Activated CD8-positive, alpha-beta T cell treated with anti-CD3 and anti-CD28 coated beads, Interleukin-2, amount 10 ng/mL, durations not matched to agents 7 days and 5 days (primary cell): ENCODE data around the gene RPGR. TPM values are rescaled to one million over a fixed set of nuclear protein-coding genes. Genes with fewer than 3 reads are reported as not detected.

Experiments
- ATAC-seq: fragments of 150-1000 bp; cut with Tn5 transposase; one replicate; pipeline ENCODE4 v1.10.0; 2021; ENCODE audit warnings: moderate library complexity
- CTCF ChIA-PET: fragments of 350-600 bp; sonication (Branson Sonifier 250); formaldehyde crosslinking; loops from one replicate; lab custom pipeline; 2021; ENCODE audit warnings: antibody characterized with exemption; lab: Charles Lee
- POLR2A ChIA-PET: fragments of 350-600 bp; sonication (Branson Sonifier 250); formaldehyde crosslinking; loops from one replicate; lab custom pipeline; 2021; ENCODE audit warnings: antibody characterized with exemption; lab: Charles Lee
- DNase-seq: peaks from one replicate; pipeline ENCODE4 v3.0.0-alpha.2; 2020
- H3K27ac Mint-ChIP-seq: one replicate; pipeline ENCODE4 v1.8.0; 2021; ENCODE audit warnings: mild to moderate bottlenecking, mixed read lengths
- H3K27me3 Mint-ChIP-seq: one replicate; pipeline ENCODE4 v1.8.0; 2021; ENCODE audit warnings: low read depth, mixed read lengths
- H3K36me3 Mint-ChIP-seq: one replicate; pipeline ENCODE4 v1.8.0; 2021; ENCODE audit warnings: low read depth, mixed read lengths
- H3K4me1 Mint-ChIP-seq: one replicate; pipeline ENCODE4 v1.8.0; 2021; ENCODE audit warnings: low read depth, mixed read lengths
- H3K4me3 Mint-ChIP-seq: one replicate; pipeline ENCODE4 v1.8.0; 2021; ENCODE audit warnings: mild to moderate bottlenecking, mixed read lengths
- H3K9me3 Mint-ChIP-seq: one replicate; pipeline ENCODE4 v1.8.0; 2022; ENCODE audit warnings: mixed read lengths; ENCODE audit not compliant: insufficient read depth
- total RNA-seq, 2 experiments: library from RNA; stranded (reverse); gene quantifications; one replicate each; pipeline ENCODE4 v1.2.3, GENCODE V29; 2021

The RPGR gene
- total RNA-seq, 2 experiments from 2014 or later = 5.0 to 7.6 TPM

DNA sequence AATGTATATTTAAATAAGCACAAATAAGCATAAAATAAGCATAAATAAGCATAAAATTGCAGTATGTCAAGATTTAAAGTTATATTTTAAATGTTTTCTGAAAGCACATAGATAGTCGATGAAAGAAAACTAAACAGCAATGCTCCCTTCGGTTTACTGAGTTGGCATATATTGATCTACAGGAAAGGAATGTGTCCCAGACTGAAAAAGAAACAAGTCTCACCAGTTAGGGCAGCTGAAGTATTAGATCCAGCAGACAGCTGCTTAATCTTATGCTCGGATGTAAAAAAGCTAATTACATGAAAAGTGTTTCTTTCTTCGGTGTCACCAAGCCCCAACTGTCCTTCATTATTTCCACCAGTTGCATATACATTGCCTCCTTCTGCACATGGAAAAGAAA is 8.7 kb downstream of the RPGR start:
- no peaks in the 10 kb centered on the region for H3K9me3 Mint-ChIP-seq
- CTCF ChIA-PET = interaction anchor here (2.5 kb wide), 1 partner anchor 9 kb away, joined by 12 read pairs; the partner anchor contains the start of gene RPGR
- no peaks in the 10 kb centered on the region for H3K4me1 Mint-ChIP-seq
- DNase-seq (no peak), ATAC-seq (no peak)
- POLR2A ChIA-PET = interaction anchor here (1.3 kb wide), 1 partner anchor 8 kb away, joined by 7 read pairs; the partner anchor contains the start of gene RPGR
- no peaks in the 10 kb centered on the region for H3K27me3 Mint-ChIP-seq
- no peak overlapping the region for H3K27ac Mint-ChIP-seq
- H3K4me3 Mint-ChIP-seq = no peak overlapping the region
- H3K36me3 Mint-ChIP-seq = no peaks in the 10 kb centered on the region

DNA sequence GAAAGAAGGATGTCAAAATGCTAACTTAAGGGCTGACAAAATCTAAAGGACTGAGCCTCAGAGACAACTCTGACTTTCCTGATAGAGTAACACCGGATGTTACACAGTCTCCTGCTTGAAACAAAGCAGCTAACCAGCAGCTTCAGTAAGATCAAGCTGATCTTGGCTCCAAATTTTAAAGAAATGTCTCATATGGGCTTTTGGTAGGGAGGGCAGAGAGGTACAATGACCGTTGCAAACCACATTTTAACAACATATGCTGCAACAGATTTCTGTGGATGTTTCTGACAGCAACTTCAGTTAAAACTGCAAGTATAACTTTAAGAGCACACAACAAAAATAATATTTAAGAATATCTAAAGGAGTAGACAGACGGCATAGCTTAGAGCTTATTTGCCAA is 9.1 kb downstream of the RPGR start:
- ATAC-seq (no peak), DNase-seq (no peak)
- Mint-ChIP-seq H3K4me1 (no peaks in the 10 kb centered on the region), H3K4me3 (no peak overlapping the region), H3K9me3 (no peaks in the 10 kb centered on the region), H3K27ac (no peak overlapping the region), H3K36me3 (no peaks in the 10 kb centered on the region), H3K27me3 (no peaks in the 10 kb centered on the region)
- CTCF ChIA-PET = interaction anchor here (2.5 kb wide), 1 partner anchor 9 kb away, joined by 12 read pairs; the partner anchor contains the start of gene RPGR
- POLR2A ChIA-PET = interaction anchor here (1.3 kb wide), 1 partner anchor 9 kb away, joined by 7 read pairs; the partner anchor contains the start of gene RPGR

DNA sequence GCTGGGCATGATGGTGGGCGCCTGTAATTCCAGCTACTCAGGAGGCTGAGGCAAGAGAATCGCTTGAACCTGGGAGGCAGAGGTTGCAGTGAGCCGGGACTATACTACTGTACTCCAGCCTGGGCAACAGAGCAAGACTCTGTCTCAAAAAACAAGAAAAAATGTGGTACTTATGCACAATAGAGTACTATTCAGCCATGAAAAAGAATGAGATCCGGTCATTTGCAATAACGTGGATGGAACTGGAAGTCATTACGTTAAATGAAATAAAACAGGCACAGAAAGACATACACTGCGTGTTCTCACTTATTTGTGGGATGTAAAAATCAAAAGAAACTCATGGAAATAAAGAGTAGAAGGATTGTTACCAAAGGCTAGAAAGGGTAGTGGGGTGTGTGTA is 12.1 kb downstream of the RPGR start:
- POLR2A ChIA-PET = no interaction called here

DNA sequence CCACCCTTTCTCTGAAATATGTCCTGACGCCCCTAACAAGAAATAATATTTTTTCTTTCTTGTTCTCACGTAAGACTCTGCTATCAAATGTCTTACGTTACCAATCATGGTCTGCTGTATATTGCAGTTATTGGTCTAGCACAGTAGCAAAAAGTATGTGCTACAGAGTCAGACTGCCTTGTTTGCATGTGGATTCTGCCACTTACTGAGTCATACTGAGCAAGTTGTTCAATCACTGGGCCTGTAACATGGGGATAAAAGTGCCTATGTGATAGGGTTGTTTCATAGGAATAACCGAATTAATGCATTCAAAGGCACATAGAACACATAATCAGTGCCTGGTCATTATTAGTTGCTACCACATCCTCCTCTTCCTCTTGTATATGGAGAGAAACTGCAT is 14.1 kb downstream of the RPGR start:
- ChIA-PET CTCF (no interaction called here), POLR2A (no interaction called here)
- ATAC-seq (no peak), DNase-seq (no peak)
- Mint-ChIP-seq H3K4me1 (no peaks in the 10 kb centered on the region), H3K9me3 (no peaks in the 10 kb centered on the region), H3K27me3 (no peaks in the 10 kb centered on the region), H3K4me3 (no peak overlapping the region), H3K27ac (no peak overlapping the region), H3K36me3 (no peaks in the 10 kb centered on the region)

More for the DNA sequence above, 12.1 kb downstream of the RPGR start:
- Mint-ChIP-seq H3K36me3 (no peaks in the 10 kb centered on the region), H3K4me1 (no peaks in the 10 kb centered on the region), H3K27me3 (no peaks in the 10 kb centered on the region), H3K9me3 (no peaks in the 10 kb centered on the region), H3K27ac (no peak overlapping the region), H3K4me3 (no peak overlapping the region)
- DNase-seq (no peak), ATAC-seq (no peak)
- CTCF ChIA-PET = no interaction called here

DNA sequence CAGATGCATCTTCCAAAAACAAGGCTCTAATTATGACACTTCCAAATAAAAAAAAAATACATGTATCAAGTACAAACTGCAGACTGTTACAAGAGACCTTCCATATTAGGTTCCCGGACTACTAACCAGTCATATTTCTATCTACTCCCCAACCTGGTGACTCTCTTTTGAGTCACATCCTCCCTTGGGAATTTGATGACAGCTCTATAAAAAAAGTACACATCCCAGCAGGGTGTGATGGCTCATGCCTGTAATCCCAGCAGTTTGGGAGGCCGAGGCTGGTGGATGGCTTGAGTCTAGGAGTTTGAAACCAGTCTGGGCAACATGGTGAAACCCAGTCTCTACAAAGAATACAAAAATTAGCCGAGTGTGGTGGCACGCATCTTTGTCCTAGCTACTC is 14.9 kb downstream of the RPGR start:
- H3K36me3 Mint-ChIP-seq = no peaks in the 10 kb centered on the region
- ChIA-PET CTCF (no interaction called here), POLR2A (no interaction called here)
- no peaks in the 10 kb centered on the region for H3K27me3 Mint-ChIP-seq
- H3K4me3 Mint-ChIP-seq = no peak overlapping the region
- no peaks in the 10 kb centered on the region for H3K4me1 Mint-ChIP-seq
- DNase-seq = no peak
- H3K27ac Mint-ChIP-seq = no peak overlapping the region
- no peak for ATAC-seq
- no peaks in the 10 kb centered on the region for H3K9me3 Mint-ChIP-seq

DNA sequence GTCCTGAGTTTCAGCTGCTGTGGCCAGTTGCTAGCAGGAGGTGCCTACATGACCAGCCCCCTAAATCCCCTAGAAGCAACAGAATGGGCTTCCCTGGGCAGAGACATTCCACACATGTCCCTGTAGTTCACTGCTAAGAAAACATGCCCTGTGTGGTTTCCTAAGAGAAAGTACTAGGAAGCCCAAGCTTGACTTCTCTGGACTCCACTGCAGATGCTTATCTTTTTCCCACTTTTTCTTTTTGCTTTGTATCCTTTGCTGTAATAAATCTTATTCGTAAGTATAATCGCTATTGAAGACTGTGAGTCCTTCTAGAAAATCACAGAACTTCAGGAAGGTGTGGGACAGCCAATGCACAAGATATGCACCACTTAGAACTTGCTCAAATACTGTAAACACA is 15.6 kb downstream of the RPGR start:
- no peak overlapping the region for H3K4me3 Mint-ChIP-seq
- no peak overlapping the region for H3K27ac Mint-ChIP-seq
- H3K36me3 Mint-ChIP-seq = no peaks in the 10 kb centered on the region
- no peaks in the 10 kb centered on the region for H3K4me1 Mint-ChIP-seq
- no peaks in the 10 kb centered on the region for H3K27me3 Mint-ChIP-seq
- no peak for ATAC-seq
- CTCF ChIA-PET = no interaction called here
- no peaks in the 10 kb centered on the region for H3K9me3 Mint-ChIP-seq
- POLR2A ChIA-PET = no interaction called here
- no peak for DNase-seq

DNA sequence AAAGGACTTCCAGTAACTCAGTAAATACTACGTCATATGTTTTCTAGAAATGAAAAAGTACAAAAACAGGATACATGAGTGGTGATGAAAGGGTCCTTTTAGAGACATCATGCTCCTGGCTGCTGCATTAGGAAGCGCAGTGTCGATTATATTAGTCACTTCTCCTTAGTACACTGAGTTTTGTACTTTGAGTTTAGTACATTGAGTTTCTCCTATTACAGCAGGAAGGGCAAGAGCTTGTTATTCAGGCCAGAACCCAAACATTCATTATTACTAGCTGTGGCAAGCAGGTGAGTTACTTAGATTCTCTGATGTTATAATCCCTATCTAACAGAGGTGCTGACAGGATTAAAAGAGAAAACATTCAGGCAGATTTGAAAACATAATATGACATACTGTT is 21.3 kb downstream of the RPGR start:
- Mint-ChIP-seq H3K27ac (no peak overlapping the region), H3K4me1 (no peaks in the 10 kb centered on the region), H3K27me3 (no peaks in the 10 kb centered on the region), H3K9me3 (no peaks in the 10 kb centered on the region), H3K36me3 (no peaks in the 10 kb centered on the region), H3K4me3 (no peak overlapping the region)
- ChIA-PET CTCF (interaction anchor here (3.5 kb wide), 1 partner anchor 21 kb away, joined by 10 read pairs; the partner anchor contains the start of gene RPGR), POLR2A (no interaction called here)
- ATAC-seq = no peak
- DNase-seq = no peak

DNA sequence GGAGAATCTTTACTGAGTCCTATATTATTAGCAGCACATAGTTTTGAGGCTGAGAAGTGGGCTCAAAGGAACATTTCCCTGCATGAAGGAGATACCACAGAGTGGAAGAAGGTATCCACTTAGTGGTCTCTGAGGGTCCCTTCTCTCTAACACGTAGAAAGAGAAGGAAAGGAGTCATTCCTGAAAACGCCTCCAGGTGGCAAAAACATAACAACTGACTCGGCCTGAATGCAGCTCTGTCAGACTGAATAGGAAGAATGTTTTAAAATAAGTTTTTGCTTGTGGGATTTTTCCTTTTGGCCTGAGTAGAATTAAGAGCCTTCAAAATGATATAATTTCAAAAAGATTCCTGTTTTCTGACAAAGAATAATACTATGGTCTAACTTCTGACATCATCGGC is 23.3 kb downstream of the RPGR start:
- Mint-ChIP-seq H3K4me3 (no peak overlapping the region), H3K36me3 (no peaks in the 10 kb centered on the region), H3K27me3 (no peaks in the 10 kb centered on the region), H3K9me3 (no peaks in the 10 kb centered on the region), H3K27ac (no peak overlapping the region), H3K4me1 (no peaks in the 10 kb centered on the region)
- ATAC-seq (no peak), DNase-seq (no peak)
- CTCF ChIA-PET = interaction anchor here (1.1 to 1.8 kb wide), 2 partner anchors 23 to 44 kb away, joined by 3 to 7 read pairs; partner anchors contain the start of gene RPGR
- POLR2A ChIA-PET = no interaction called here

DNA sequence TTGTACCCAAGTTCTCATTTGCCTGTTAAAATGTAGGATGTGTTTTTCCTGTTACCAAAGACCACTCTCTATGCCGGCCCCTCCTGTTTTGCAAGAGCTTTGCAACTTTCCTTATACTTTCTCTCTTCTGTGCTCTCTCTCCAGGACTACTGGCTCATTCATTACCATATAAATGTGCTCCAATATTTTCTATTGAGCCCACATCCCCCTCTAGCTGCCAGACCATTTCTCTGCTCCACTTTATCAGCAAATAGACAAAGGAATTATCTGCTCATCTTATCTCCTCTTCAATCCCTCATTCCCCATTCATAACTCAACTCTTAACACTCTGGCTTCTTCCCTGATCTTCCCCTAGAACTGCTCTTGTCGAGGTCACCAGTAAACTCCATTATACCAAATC is 33.6 kb downstream of the RPGR start:
- ATAC-seq = no peak
- H3K4me1 Mint-ChIP-seq = no peaks in the 10 kb centered on the region
- POLR2A ChIA-PET = no interaction called here
- no peak for DNase-seq
- H3K4me3 Mint-ChIP-seq = no peak overlapping the region
- CTCF ChIA-PET = interaction anchor here (0.9 to 1.3 kb wide), 2 partner anchors 14 to 32 kb away, joined by 3 read pairs; no protein-coding TSS in a partner anchor
- H3K27ac Mint-ChIP-seq = no peak overlapping the region
- H3K36me3 Mint-ChIP-seq = no peaks in the 10 kb centered on the region
- H3K9me3 Mint-ChIP-seq = no peaks in the 10 kb centered on the region
- no peaks in the 10 kb centered on the region for H3K27me3 Mint-ChIP-seq

DNA sequence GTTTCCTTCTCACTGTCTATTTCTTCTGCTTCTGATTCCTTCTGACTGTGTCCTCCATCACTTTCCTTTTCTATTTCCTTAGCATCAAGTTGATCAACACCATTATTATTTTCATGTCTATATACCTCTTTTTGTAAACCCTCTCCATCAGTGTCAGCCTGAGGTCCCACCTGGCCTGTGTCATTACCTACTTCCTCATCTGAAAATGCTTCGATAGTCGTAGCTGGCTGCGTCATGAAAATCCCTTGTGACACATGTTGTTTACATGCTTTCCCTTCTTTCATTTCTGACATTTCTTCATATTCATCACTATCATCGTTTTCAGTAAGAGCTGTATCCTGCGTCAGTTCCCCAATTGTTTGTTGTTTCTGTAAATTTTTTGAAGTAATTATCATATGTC is 39.6 kb downstream of the RPGR start:
- no peak for DNase-seq
- POLR2A ChIA-PET = no interaction called here
- Mint-ChIP-seq H3K27ac (no peak overlapping the region), H3K9me3 (no peaks in the 10 kb centered on the region), H3K4me3 (no peak overlapping the region), H3K27me3 (no peaks in the 10 kb centered on the region), H3K36me3 (no peaks in the 10 kb centered on the region), H3K4me1 (no peaks in the 10 kb centered on the region)
- no peak for ATAC-seq
- CTCF ChIA-PET = no interaction called here

DNA sequence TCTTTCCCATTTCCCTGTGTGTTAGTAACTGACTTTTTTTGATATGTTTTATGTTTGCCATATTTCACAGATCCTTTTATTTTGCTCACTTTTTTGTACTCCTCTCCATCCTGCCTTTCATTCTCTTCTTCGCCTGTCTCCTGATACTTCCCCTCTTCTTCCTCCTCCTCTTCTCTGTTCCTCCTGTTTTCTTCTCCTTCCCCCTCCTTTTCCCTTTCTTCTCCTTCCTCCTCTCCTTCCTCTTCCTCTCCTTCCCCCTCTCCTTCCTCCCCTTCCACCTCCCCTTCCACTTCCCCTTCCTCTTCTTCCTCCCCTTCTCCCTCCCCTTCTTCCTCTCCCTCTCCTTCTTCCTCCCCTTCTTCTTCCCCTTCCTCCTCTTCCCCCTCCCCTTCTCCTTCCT is 41.7 kb downstream of the RPGR start:
- H3K4me1 Mint-ChIP-seq = no peaks in the 10 kb centered on the region
- H3K4me3 Mint-ChIP-seq = no peak overlapping the region
- DNase-seq (no peak), ATAC-seq (no peak)
- H3K27ac Mint-ChIP-seq = no peak overlapping the region
- H3K36me3 Mint-ChIP-seq = no peaks in the 10 kb centered on the region
- ChIA-PET POLR2A (no interaction called here), CTCF (no interaction called here)
- H3K9me3 Mint-ChIP-seq = no peaks in the 10 kb centered on the region
- no peaks in the 10 kb centered on the region for H3K27me3 Mint-ChIP-seq

DNA sequence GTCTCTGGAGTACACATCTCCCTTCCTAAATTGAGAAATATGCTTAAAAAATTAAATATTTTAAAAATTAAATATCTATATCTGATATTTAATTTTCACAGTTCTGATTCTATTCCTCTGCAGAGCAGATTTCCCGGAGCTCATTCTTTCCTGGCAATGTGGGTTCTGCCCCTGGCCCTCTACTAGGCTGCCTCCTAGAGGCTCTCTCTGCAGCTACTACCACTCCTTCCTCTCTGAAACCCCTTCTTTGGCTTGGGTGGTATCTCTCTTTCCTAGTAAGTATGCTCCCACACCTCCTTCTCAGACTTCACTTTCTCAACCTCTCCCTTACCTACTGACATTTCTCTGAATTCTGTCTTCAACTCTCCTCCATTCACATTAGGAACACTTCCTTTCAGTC is 45.3 kb downstream of the RPGR start:
- ATAC-seq = no peak
- ChIA-PET POLR2A (interaction anchor here (1.4 kb wide), 1 partner anchor 45 kb away, joined by 3 read pairs; no protein-coding TSS in a partner anchor), CTCF (interaction anchor here (1.0 to 1.7 kb wide), 2 partner anchors 45 to 62 kb away, joined by 4 to 5 read pairs; partner anchors contain the start of gene RPGR)
- Mint-ChIP-seq H3K4me1 (no peaks in the 10 kb centered on the region), H3K27me3 (no peaks in the 10 kb centered on the region), H3K4me3 (no peak overlapping the region), H3K27ac (no peak overlapping the region), H3K36me3 (no peaks in the 10 kb centered on the region), H3K9me3 (no peaks in the 10 kb centered on the region)
- DNase-seq = no peak

DNA sequence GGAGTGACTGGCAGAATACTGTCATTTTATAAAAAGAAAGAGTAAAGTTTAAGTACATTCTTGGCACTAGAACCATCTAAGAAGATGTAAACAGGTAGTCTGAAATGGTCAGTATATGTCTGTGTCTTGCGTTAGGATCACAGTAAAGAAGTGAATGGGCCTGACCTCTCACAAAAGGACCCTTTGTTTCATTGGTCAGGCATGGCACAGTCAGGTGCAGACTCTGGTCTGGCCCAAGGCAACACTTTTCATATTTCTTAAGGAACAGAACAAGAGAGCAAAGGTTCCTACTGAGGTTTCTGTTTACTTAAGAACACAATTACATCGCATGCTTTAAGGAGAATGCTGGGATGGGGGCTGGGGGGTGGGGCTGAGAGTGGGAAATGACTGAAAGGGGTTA is 48.1 kb downstream of the RPGR start:
- no peak overlapping the region for H3K4me3 Mint-ChIP-seq
- H3K4me1 Mint-ChIP-seq = no peaks in the 10 kb centered on the region
- ATAC-seq (no peak), DNase-seq (no peak)
- POLR2A ChIA-PET = no interaction called here
- H3K27ac Mint-ChIP-seq = no peak overlapping the region
- no peaks in the 10 kb centered on the region for H3K27me3 Mint-ChIP-seq
- no peaks in the 10 kb centered on the region for H3K36me3 Mint-ChIP-seq
- CTCF ChIA-PET = no interaction called here
- no peaks in the 10 kb centered on the region for H3K9me3 Mint-ChIP-seq
